Inflammatory macrophage treated with lipopolysaccharide for 1 hour (primary cell): ENCODE measurements around the gene CNOT1.
"Not testable (repeated sequence)": the region's sequence is repeated elsewhere in the genome, so short reads cannot be mapped to it uniquely, and the experiment has no call there.

Experiments
- DNase-seq, 2 donors: peaks; one replicate each; pipeline ENCODE4 v3.0.0-alpha.2; 2020 to 2022

CNOT1 gene

GRCh38 chr16:58501242-58502131, 128.1 kb downstream of the CNOT1 start:
- DNase-seq: no peak

- DNase-seq: no peak
Observed at GRCh38 chr16:58500430-58501241, 129.0 kb downstream of the CNOT1 start.

- DNase-seq: no peak
Observed at GRCh38 chr16:58499615-58500351, 129.8 kb downstream of the CNOT1 start, which contains the start of gene NDRG4. Gene NDRG4 (plus strand): TSS chr16:58500143. CDS start chr16:58500249, 106 bp downstream.

- no peak for DNase-seq
Observed at GRCh38 chr16:58499092-58499511, 130.5 kb downstream of the CNOT1 start.

DNA sequence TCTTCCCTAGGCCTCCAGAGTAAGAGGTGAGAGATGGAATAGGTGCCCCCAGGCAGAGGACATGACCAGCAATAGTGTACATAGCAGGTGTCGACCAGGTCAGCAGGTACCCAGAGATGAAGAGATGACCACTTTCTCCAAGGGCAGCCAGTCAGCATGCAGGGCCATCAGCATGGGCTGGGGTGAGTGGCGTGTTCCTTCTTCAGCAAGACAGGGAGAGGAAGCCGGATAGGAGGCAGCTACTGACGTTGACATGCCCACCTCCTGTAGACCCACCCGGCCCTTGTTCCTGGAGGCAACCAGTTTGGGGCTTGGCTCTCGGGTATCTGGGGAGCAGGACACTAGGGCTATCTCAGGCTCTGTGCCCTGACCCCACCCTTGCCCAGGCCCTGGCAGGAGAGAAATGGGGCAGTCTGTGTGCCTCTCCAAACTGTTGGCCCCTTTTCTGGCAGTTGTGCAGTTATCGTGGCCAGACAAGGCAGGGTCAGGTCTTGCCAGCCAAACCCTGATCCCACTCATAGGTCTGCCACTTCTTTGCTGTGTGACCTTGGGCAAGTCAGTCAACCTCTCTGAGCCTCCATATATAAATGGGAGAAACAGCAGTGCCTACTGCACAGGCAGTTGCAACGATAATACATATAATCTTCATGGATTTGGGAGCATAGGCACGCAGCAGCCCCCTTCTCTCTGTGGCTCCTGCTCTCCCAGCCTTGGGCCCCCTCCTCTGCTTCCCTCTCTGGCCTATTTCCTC, 131.1 kb downstream of the CNOT1 start:
- DNase-seq: no peak

DNA sequence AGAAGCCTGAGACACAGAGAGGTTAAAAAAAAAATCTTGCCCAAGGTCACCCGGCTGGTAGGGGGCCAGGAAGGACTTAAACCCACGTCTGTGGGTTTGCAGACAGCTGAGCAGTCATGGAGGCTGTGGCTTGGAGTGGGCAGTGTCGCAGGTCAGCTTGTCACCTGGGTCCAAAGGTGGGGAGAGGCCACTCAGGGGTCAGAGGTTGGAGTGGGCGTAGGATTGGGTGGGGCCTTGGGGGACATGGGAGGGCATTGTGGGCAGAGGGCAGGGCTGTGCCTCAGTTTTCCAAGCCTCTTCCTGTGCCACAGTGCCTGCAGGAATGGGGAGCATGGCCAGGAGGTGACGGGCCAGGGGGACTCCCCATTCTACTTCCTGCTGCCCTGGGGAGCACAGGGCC, 131.7 kb downstream of the CNOT1 start:
- DNase-seq: no peak

- no peak for DNase-seq
Observed at GRCh38 chr16:58497468-58497867, 132.2 kb downstream of the CNOT1 start.

GRCh38 chr16:58495521-58496331, 133.9 kb downstream of the CNOT1 start:
- DNase-seq: no peak

DNA sequence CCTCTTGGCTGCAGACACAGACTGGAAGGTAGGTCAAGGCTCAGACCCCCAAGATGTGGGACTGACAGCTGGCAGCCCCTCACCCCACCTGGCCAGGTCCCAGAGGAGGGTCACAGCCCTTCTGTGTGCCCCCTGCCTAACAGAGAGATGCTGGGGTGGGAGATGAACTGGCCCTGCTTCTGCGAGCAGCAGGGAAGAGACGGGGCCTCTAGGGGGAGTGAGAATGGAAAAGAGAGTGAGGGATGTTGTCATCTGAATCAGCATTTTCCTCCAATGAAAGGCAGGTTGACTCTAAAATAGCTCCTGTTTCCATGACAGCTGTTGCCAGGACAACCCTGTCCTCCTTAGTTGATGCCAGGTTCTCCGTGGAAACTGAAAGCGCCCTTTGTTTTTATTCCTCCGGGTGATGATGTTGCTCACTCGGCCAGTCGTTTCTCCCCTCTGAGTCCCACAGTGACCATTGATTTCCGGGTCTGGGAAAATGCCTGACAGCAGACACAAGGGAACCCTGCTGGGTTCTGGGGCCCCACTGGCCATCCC, 134.6 kb downstream of the CNOT1 start:
- DNase-seq: peak; percentile 16 to 20

GRCh38 chr16:58493756-58494431, 135.7 kb downstream of the CNOT1 start:
- no peak for DNase-seq

GRCh38 chr16:58492735-58493134, 136.9 kb downstream of the CNOT1 start:
- no peak for DNase-seq

- DNase-seq: no peak
Observed at GRCh38 chr16:58492066-58492465, 137.6 kb downstream of the CNOT1 start.

- DNase-seq: not testable (repeated sequence)
Observed at GRCh38 chr16:58490539-58490938, 139.1 kb downstream of the CNOT1 start.

- DNase-seq: no peak
Observed at GRCh38 chr16:58490065-58490464, 139.6 kb downstream of the CNOT1 start.

DNA sequence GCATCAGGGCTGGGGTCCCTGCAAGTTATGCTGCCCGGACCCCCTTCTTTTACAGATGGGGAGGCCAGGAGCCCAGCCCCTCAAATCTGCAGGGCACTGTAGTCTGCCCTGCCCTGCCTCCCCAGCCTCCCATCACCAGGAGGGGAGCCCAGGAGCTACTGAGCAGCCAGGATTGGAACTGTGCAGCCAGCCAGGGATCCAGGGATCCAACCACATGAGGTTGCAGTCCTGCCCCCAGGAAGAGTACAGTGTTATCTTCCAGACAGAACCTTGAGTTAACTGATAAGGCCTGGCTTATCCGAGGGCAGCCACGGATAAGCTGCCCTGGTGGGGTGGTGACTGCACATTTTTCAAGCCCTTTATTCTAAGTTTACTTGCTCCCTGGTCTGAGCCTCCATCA, 141.1 kb downstream of the CNOT1 start:
- DNase-seq: no peak

DNA sequence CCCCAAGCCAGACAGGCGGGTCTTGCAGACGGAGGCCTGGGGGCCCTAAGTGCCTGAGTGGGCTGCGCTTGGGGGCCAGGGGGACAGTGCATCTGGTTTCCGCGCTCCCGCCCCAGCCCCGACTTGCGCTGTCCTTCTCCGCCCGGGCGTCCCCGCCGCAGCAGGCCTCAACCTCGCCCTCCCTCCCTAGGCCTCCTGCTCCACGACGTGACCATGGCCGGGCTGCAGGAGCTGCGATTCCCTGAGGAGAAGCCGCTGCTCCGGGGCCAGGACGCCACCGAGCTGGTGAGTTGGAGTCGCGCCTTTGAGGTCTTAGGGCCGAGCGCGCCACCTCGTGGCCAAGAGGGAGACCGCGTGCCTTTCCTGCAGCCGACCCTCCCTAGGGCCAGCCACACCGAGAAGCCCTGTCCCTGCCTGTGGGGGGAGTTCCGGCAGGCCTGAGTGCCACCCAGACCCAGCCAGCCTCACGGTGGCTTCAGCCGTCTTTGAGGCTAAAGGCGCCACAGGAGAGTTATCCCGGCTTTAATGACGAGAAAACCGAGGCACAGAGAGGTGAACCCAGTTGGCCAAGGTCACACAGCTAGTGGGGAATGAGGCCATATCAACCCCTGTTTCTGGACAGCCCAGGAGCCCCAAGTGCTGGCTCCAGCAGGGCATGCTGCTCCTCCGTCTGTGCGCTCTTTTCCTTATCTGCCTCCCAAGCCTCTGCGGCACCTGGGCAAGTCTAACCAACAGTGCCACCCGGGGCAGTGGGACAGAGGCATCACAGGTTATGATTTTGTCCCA, 141.9 kb downstream of the CNOT1 start:
- DNase-seq: peak; percentile 44 to 83

GRCh38 chr16:58485184-58485887, 144.3 kb downstream of the CNOT1 start:
- DNase-seq: no peak

DNA sequence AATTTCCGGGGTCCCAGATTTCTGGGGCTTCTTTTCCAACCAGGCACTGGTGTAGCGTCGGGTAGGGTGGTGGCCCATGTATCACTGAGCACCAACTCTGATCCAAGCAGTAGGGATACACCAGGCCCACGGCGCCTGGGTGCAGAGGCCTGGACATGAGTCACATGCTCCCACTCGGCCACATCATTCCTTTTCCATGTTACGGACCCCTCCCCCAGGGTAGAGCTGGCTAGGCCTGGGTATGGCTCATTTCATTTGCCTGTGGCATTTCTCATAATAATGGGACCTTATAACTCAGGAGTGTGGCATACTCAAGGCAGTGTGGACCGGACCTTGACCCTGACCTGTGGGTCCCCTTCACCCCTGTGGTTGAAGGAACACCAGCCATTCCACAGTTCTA, 147.7 kb downstream of the CNOT1 start:
- DNase-seq: no peak
